Lower leg skin (tissue), 4 donors: ENCODE results near the gene ZNF732. TPM values are rescaled to one million over a fixed set of nuclear protein-coding genes. Genes with fewer than 3 reads are reported as not detected.
A peak's percentile ranks its signal among the peaks of the same experiment; 100 is the strongest.
"Not testable (repeated sequence)": the region's sequence is repeated elsewhere in the genome, so short reads cannot be mapped to it uniquely, and the experiment has no call there.

ENCODE experiments used
- DNase-seq, 2 donors: peaks; one replicate each; pipeline ENCODE4 v3.0.0-alpha.2; 2019; ENCODE audit warnings: low spot score in 2 of 2
- H3K4me3 ChIP-seq: fragments of 200-600 bp; sonication (generic); 2 replicates; pipeline ENCODE4 v1.5.1; 2017; ENCODE audit warnings: mild to moderate bottlenecking, low read depth; ENCODE audit not compliant: poor library complexity, severe bottlenecking
- CTCF ChIP-seq, 3 donors: fragments of 450-650 bp; IDR thresholded peaks; one replicate each; pipeline ENCODE4 v1.5.1; 2016; ENCODE audit warnings: antibody characterized with exemption in 3 of 3, mild to moderate bottlenecking in 3 of 3, moderate library complexity in 2 of 3
- POLR2A ChIP-seq, 2 donors: fragments of 450-650 bp; IDR thresholded peaks; one replicate each; pipeline ENCODE4 v1.6.1; 2016 to 2017; ENCODE audit warnings: antibody characterized with exemption in 2 of 2, mild to moderate bottlenecking in 1 of 2, moderate library complexity in 1 of 2
- WGBS, 2 donors: methylation state at CpG; one replicate each; pipeline ENCODE4 v1.1.5; 2018; 5-methylcytosine and 5-hydroxymethylcytosine counted together
- intact Hi-C: fragments of 100-400 bp; cut with DNase I; formaldehyde crosslinking; loops from one replicate; pipeline ENCODE4 v1.15.0; 2023; ENCODE audit warnings: low total_unique reads
- total RNA-seq, 4 donors: library from RNA; depleted of rRNA; stranded (reverse); fragments of >200 nt; gene quantifications; one replicate each; pipeline ENCODE4 v1.1.0, GENCODE V29; 2016

Gene ZNF732
- total RNA-seq, 4 donors from 2014 or later, result 0.64 to 2.5 (median 1.8) TPM

DNA sequence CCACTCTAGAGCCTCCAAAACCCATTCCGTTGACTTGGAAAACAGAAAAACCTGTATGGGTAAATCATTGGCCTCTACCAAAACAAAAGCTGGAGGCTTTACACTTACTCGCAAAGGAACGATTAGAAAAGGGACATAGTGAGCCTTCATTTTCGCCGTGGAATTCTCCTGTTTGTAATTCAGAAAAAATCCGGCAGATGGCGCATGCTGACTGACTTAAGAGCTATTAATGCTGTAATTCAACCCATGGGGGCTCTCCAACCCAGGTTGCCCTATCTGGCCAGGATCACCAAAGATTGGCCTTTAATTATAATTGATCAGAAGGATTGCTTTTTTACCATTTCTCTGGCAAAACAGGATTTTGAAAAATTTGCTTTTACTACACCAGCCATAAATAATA lies 60.8 kb downstream of the ZNF732 start:
- no peak overlapping the region for H3K4me3 ChIP-seq
- peak in 1 of 2 donors; percentile 32 for DNase-seq
- intact Hi-C loops, result no loop called here
- 48 to 49% methylated on average over 7 of the region's 7 CpGs for WGBS, 2 donors
- no peak for TF ChIP-seq CTCF (IDR thresholded peaks at IDR 0.05)
- TF ChIP-seq POLR2A (IDR thresholded peaks at IDR 0.05), result no peak

- intact Hi-C loops, result no loop called here
- DNase-seq, result no peak
- WGBS, 2 donors, result 68 to 81% methylated on average over 5 of the region's 5 CpGs
- TF ChIP-seq CTCF (IDR thresholded peaks at IDR 0.05) (no peak), POLR2A (IDR thresholded peaks at IDR 0.05) (no peak)
- no peak overlapping the region for H3K4me3 ChIP-seq
Observed at GRCh38 chr4:243426-243825, 61.8 kb downstream of the ZNF732 start.

GRCh38 chr4:242121-242848 lies 63.0 kb downstream of the ZNF732 start:
- 47 to 49% methylated on average over 15 of the region's 15 CpGs for WGBS, 2 donors
- DNase-seq, result peak; percentile 30 to 90
- intact Hi-C loops, result no loop called here
- H3K4me3 ChIP-seq, result no peak overlapping the region
- TF ChIP-seq CTCF (IDR thresholded peaks at IDR 0.05) (no peak), POLR2A (IDR thresholded peaks at IDR 0.05) (no peak)

DNA sequence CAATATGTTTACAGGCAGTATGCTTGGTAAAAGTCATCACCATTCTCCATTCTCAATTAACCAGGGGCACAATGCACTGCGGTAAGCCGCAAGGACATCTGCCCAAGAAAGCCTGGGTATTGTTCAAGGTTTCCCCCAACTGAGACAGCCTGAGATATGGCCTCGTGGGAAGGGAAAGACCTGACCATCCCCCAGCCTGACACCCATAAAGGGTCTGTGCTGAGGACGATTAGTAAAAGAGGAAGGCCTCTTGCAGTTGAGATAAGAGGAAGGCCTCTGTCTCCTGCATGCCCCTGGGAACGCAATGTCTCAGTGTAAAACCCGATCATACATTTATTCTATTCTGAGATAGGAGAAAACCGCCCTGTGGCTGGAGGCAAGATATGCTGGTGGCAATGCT lies 63.9 kb downstream of the ZNF732 start:
- DNase-seq, intact Hi-C loops, H3K4me3 ChIP-seq: not testable (repeated sequence)
- WGBS, 2 donors, result 76 to 85% methylated on average over 7 of the region's 7 CpGs

DNA sequence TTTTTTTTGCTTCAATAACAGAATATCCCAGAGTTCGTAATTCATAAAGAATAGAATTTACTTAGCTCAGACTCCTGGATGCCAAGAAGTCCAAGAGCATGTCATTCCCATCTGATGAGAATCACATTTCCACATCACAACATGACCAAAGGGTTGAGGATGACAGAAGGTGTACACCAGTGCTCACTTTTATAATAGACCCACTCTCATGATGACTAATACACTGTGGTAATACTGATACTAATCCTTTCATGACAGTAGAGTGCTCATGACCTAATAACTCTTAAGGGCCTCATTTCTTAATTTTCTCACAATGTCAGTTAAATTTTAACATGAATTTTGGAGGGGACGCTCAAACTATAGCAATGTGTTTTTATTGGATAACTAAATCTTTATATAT lies 69.2 kb downstream of the ZNF732 start:
- 97 to 99% methylated on average over 2 of the region's 2 CpGs for WGBS, 2 donors
- no peak for DNase-seq
- intact Hi-C loops, result no loop called here
- TF ChIP-seq POLR2A (IDR thresholded peaks at IDR 0.05), result no peak
- TF ChIP-seq CTCF (IDR thresholded peaks at IDR 0.05), result no peak
- no peak overlapping the region for H3K4me3 ChIP-seq

GRCh38 chr4:234178-234577 lies 71.1 kb downstream of the ZNF732 start:
- TF ChIP-seq CTCF (IDR thresholded peaks at IDR 0.05), result no peak
- no peak for TF ChIP-seq POLR2A (IDR thresholded peaks at IDR 0.05)
- no peak for DNase-seq
- H3K4me3 ChIP-seq, result no peak overlapping the region
- 62 to 90% methylated on average over 1 of the region's 1 CpG for WGBS, 2 donors
- intact Hi-C loops, result no loop called here
